Endothelial cell of umbilical vein (primary cell): ENCODE measurements around the gene MPPE1. TPM values are rescaled to one million over a fixed set of nuclear protein-coding genes. Genes with fewer than 3 reads are reported as not detected.

Source experiments
- BruUV-seq: library from RNA; stranded (reverse); fragments of 400-500 nt; replicated peaks from 2 replicates; lab custom pipeline; 2021; lab: Mats Ljungman, UMichigan
- CTCF ChIA-PET: fragments of 300-600, 350-600 bp; sonication (Branson Sonifier 250); formaldehyde crosslinking; loops from one replicate; lab custom pipeline; 2021; ENCODE audit warnings: antibody characterized with exemption, inconsistent platforms; lab: Charles Lee
- POLR2A ChIA-PET: fragments of 300-600, 350-600 bp; sonication (Branson Sonifier 250); formaldehyde crosslinking; loops from one replicate; lab custom pipeline; 2021; ENCODE audit warnings: antibody characterized with exemption, inconsistent platforms; lab: Charles Lee
- DNase-seq: peaks from one replicate; pipeline ENCODE4 v3.0.0-alpha.2; 2011; ENCODE audit warnings: low read depth, low spot score
- FAIRE-seq: peaks from 2 replicates; lab custom pipeline; 2011; peaks lifted over from hg19 to GRCh38; lab: Jason Lieb, UNC
- H2AFZ ChIP-seq: 2 replicates; pipeline ENCODE4 v1.6.0; 2012; ENCODE audit warnings: low read depth, low read length, control low read depth, inconsistent platforms
- H3K27ac ChIP-seq: 2 replicates; pipeline ENCODE4 v1.5.1; 2011; ENCODE audit warnings: low read depth, mild to moderate bottlenecking, control low read depth, low read length, moderate library complexity; ENCODE audit not compliant: insufficient read depth
- H3K27me3 ChIP-seq, 2 experiments: 2 replicates each; pipeline versions ENCODE4 v1.6.0 to v1.6.1; 2011; ENCODE audit warnings: low read length in 2 of 2, mixed read lengths in 1 of 2; ENCODE audit not compliant: control insufficient read depth in 2 of 2, insufficient read depth in 2 of 2
- H3K36me3 ChIP-seq, 2 experiments: 2 replicates in 1 of 2; 3 replicates in 1 of 2; pipeline ENCODE4 v1.5.1; 2011; ENCODE audit warnings: low read length in 2 of 2, mild to moderate bottlenecking in 1 of 2, moderate library complexity in 1 of 2; ENCODE audit not compliant: control insufficient read depth in 2 of 2, insufficient read depth in 2 of 2; ENCODE audit errors: extremely low read depth in 1 of 2
- H3K4me1 ChIP-seq: 3 replicates; pipeline ENCODE4 v1.5.1; 2011; ENCODE audit warnings: mild to moderate bottlenecking, low read length; ENCODE audit not compliant: control insufficient read depth, insufficient read depth; ENCODE audit errors: extremely low read depth
- H3K4me2 ChIP-seq: 2 replicates; pipeline ENCODE4 v1.6.1; 2011; ENCODE audit warnings: low read length, control low read depth, mixed read lengths; ENCODE audit not compliant: insufficient read depth
- H3K4me3 ChIP-seq, 3 experiments: fragments of 200-600 bp in 1 of 3; sonication (generic), shearing (Covaris generic) in 1 of 3; replicated peaks in 1 of 3; 2 replicates each; pipeline ENCODE4 v1.5.1; 2011 to 2016; ENCODE audit warnings: control low read depth in 3 of 3, low read length in 3 of 3, mild to moderate bottlenecking in 2 of 3, inconsistent platforms in 1 of 3, low read depth in 1 of 3, moderate library complexity in 1 of 3; ENCODE audit not compliant: insufficient read depth in 1 of 3
- H3K79me2 ChIP-seq: 2 replicates; pipeline ENCODE4 v1.6.0; 2012; ENCODE audit warnings: low read length, inconsistent platforms; ENCODE audit not compliant: control insufficient read depth, insufficient read depth
- H3K9ac ChIP-seq: replicated peaks from 2 replicates; pipeline ENCODE3; 2011; ENCODE audit warnings: low read length, control low read depth; ENCODE audit not compliant: insufficient read depth; ENCODE audit errors: extremely low read depth
- H3K9me1 ChIP-seq: replicated peaks from 3 replicates; pipeline ENCODE4 v1.6.0; 2011; ENCODE audit warnings: mild to moderate bottlenecking, low read length; ENCODE audit not compliant: control insufficient read depth, insufficient read depth; ENCODE audit errors: extremely low read depth
- H3K9me3 ChIP-seq: replicated peaks from 2 replicates; pipeline ENCODE4 v1.5.1; 2012; ENCODE audit warnings: low read length, inconsistent platforms; ENCODE audit not compliant: control insufficient read depth, insufficient read depth
- H4K20me1 ChIP-seq: replicated peaks from 2 replicates; pipeline ENCODE3; 2011; ENCODE audit warnings: mild to moderate bottlenecking, low read length; ENCODE audit not compliant: control insufficient read depth, insufficient read depth; ENCODE audit errors: extremely low read depth
- EZH2 ChIP-seq: IDR thresholded peaks from 2 replicates; pipeline ENCODE4 v1.6.1; 2012; ENCODE audit warnings: borderline replicate concordance, low read depth, mild to moderate bottlenecking, moderate library complexity, low read length, inconsistent platforms; ENCODE audit not compliant: severe bottlenecking
- FOS ChIP-seq: IDR thresholded peaks from 2 replicates; pipeline ENCODE4 v1.6.1; 2011; ENCODE audit warnings: mild to moderate bottlenecking, low read length, moderate library complexity, borderline replicate concordance; ENCODE audit not compliant: insufficient read depth
- GATA2 ChIP-seq: IDR thresholded peaks from 2 replicates; pipeline ENCODE4 v1.7.0; 2011; ENCODE audit warnings: low read depth, mild to moderate bottlenecking, moderate library complexity, mixed read lengths, low read length; ENCODE audit not compliant: insufficient read length, insufficient read depth
- JUN ChIP-seq: IDR thresholded peaks from 2 replicates; pipeline ENCODE4 v1.6.1; 2011; ENCODE audit warnings: borderline replicate concordance, low read depth; ENCODE audit not compliant: insufficient read length, insufficient read depth
- MYC ChIP-seq: IDR thresholded peaks from one replicate; pipeline ENCODE4 v1.6.1; 2011; ENCODE audit warnings: mild to moderate bottlenecking, low read depth, low read length
- POLR2A ChIP-seq: IDR thresholded peaks from 2 replicates; pipeline ENCODE4 v1.6.1; 2012; ENCODE audit warnings: low read depth, mild to moderate bottlenecking, control low read depth, low read length
- POLR2AphosphoS5 ChIP-seq: IDR thresholded peaks from 2 replicates; pipeline ENCODE4 v1.6.1; 2012; ENCODE audit warnings: low read depth, mild to moderate bottlenecking, control low read depth, low read length, moderate library complexity; ENCODE audit not compliant: insufficient read depth
- dilution Hi-C: fragments of 300-500 bp; cut with MboI; formaldehyde crosslinking; loops from one replicate; pipeline ENCODE4 v1.15.0; 2019; ENCODE audit warnings: low sequenced_read_pairs; ENCODE audit not compliant: extremely low pct_ligation_motif_present
- intact Hi-C: fragments of 100-400 bp; cut with micrococcal nuclease; formaldehyde crosslinking; loops from one replicate; pipeline ENCODE4 v1.10.0; 2022
- polyA plus RNA-seq, 4 experiments: library from polyadenylated mRNA; depleted of rRNA in 3 of 4; stranded (reverse) in 3 of 4; unstranded in 1 of 4; fragments of >200 nt; gene quantifications; 2 replicates each; pipeline versions ENCODE4 v1.2.1 to v1.2.3, GENCODE V29; 2011 to 2012; ENCODE audit warnings: missing spikeins in 1 of 4
- total RNA-seq: library from RNA; stranded (reverse); gene quantifications from 2 replicates; pipeline ENCODE4 v1.2.3, GENCODE V29; 2021
- TF ChIP-seq, protein P1 (sequence below), 2 donors: IDR thresholded peaks; 1 replicate in 1 of 2; 2 replicates in 1 of 2; pipeline ENCODE4 v1.5.1; 2011; ENCODE audit warnings: low read length in 2 of 2, mild to moderate bottlenecking in 2 of 2, moderate library complexity in 2 of 2, control low read depth in 1 of 2, inconsistent platforms in 1 of 2, low read depth in 1 of 2; ENCODE audit not compliant: insufficient read depth in 1 of 2; ENCODE audit errors: extremely low read depth in 1 of 2
- TF ChIP-seq, protein P2 (sequence below): IDR thresholded peaks from 2 replicates; pipeline ENCODE4 v1.6.1; 2011; ENCODE audit not compliant: insufficient read depth, insufficient read length

The MPPE1 gene
- total and polyA plus RNA-seq, 2 donors (not counting 3 experiments of a cell fraction or from before 2014, with no cell fraction given): 13.4 to 30.6 TPM

DNA sequence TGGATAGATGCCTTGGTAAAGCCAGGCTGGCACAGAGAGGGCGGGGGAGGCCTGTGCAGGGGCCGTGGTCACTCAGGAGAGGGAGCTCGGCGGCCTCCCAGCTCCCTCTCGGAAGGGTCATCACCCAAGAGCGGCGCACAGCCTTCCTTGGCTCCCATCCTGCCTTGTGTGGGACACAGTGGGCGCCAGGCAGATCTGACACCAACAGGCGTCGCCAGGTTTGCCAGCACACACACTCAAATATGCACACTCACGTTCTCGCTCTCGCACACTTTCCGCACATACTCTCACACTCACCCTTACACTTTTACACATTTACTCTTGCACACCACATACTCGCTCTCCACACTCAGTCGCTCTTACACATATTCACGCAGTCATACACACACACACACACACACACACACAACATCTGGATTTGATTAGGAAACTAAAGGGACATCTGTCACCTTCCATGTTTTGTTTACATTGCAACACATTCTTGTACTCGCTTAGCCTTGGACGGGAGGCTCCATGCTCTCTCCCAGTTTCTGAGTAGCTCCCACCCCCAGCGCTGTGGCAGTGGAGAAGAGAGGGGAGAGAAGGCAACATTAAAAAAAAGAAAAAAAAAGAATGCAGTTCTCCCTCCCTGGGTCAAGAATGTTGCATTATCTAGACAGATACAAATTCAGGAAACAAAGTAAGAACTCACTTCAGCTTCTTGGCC, 46.4 kb downstream of the MPPE1 start:
- dilution Hi-C loops: no loop called here
- no peaks in the 10 kb centered on the region for H3K79me2 ChIP-seq
- peaks cover 31% of the 10 kb centered on the region for H3K4me1 ChIP-seq
- DNase-seq (no peak), FAIRE-seq (no peak)
- TF ChIP-seq EZH2: no peak
- TF ChIP-seq, protein P1, sequence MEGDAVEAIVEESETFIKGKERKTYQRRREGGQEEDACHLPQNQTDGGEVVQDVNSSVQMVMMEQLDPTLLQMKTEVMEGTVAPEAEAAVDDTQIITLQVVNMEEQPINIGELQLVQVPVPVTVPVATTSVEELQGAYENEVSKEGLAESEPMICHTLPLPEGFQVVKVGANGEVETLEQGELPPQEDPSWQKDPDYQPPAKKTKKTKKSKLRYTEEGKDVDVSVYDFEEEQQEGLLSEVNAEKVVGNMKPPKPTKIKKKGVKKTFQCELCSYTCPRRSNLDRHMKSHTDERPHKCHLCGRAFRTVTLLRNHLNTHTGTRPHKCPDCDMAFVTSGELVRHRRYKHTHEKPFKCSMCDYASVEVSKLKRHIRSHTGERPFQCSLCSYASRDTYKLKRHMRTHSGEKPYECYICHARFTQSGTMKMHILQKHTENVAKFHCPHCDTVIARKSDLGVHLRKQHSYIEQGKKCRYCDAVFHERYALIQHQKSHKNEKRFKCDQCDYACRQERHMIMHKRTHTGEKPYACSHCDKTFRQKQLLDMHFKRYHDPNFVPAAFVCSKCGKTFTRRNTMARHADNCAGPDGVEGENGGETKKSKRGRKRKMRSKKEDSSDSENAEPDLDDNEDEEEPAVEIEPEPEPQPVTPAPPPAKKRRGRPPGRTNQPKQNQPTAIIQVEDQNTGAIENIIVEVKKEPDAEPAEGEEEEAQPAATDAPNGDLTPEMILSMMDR (IDR thresholded peaks at IDR 0.05; ENCODE audit: extremely low read depth in 1 of 2, insufficient read depth in 1 of 2, low read depth in 1 of 2, low read length in 2 of 2): no peak
- no peak for TF ChIP-seq JUN
- no peak for TF ChIP-seq GATA2
- TF ChIP-seq POLR2AphosphoS5: no peak
- no peak for TF ChIP-seq POLR2A
- no peak for TF ChIP-seq FOS
- no peak for TF ChIP-seq MYC
- TF ChIP-seq, protein P2, sequence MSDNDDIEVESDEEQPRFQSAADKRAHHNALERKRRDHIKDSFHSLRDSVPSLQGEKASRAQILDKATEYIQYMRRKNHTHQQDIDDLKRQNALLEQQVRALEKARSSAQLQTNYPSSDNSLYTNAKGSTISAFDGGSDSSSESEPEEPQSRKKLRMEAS: no peak
- H2AFZ ChIP-seq: no peak overlapping the region
- H3K9ac ChIP-seq: no peak overlapping the region
- intact Hi-C loops: loop anchor here (2.0 kb wide), 1 partner anchor 47 kb away; the partner anchor contains the start of gene MPPE1
- H3K36me3 ChIP-seq: no peaks in the 10 kb centered on the region
- ChIA-PET POLR2A (no interaction called here), CTCF (no interaction called here)
- H4K20me1 ChIP-seq: no peaks in the 10 kb centered on the region
- H3K27me3 ChIP-seq: no peaks in the 10 kb centered on the region
- H3K27ac ChIP-seq: no peak overlapping the region
- no TSS peak for BruUV-seq
- no peaks in the 10 kb centered on the region for H3K9me1 ChIP-seq
- no peaks in the 10 kb centered on the region for H3K9me3 ChIP-seq
- no peak overlapping the region for H3K4me2 ChIP-seq
- no peak overlapping the region for H3K4me3 ChIP-seq
